ENCODE data around the gene IARS1.

DNA sequence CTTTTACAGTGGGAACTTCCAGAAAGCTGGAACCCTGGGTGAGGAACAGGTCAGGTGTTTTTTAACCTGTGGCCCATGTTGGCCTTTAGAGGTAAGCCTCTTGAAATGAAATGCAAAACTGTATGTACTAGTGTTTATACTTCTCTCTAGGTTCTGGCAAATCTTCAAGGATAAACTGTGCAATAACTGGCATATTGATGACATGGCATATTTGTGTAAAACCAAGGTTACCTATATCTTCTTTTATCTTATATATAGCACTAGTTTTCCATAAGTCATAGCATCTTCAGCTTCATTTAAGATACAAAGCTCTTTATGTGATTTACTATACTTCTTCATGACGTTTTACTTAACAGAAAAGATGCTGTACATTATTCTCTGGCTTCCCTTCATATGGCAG is 7.4 kb upstream of the IARS1 start:
- TF ChIP-seq ZBTB8A (CRISPR knock-in tag; IDR thresholded peaks at IDR 0.05; ENCODE audit: borderline replicate concordance, low read depth) (no peak), TCF7L2 (IDR thresholded peaks at IDR 0.05; ENCODE audit: low read depth, low read length) (no peak), RAD51 (IDR thresholded peaks at IDR 0.05; ENCODE audit: borderline replicate concordance) (no peak)
